Measurements from ENCODE around the gene TMEM150B. TPM values are rescaled to one million over a fixed set of nuclear protein-coding genes. Genes with fewer than 3 reads are reported as not detected.

The TMEM150B gene
- polyA plus RNA-seq, 1 of the 3 experiments (the other 2 are of a cell fraction): not detected

GRCh38 chr19:55372316-55373081 is 47.4 kb upstream of the TMEM150B start:
- peaks cover 26 to 28% of the 10 kb centered on the region in 2 experiments; a peak in 3 of 4 replicates for H3K4me1 ChIP-seq (ENCODE audit: control insufficient read depth in 1 of 2, insufficient read depth in 2 of 2, low read depth in 1 of 2, low read length in 1 of 2)
- H3K4me2 ChIP-seq: peak overlapping the region; percentile 60; the same call in 1 of the 2 replicates
- ChIA-PET CTCF (interaction anchor here (0.6 to 3.1 kb wide), 4 partner anchors 11 to 250 kb away, joined by 3 to 12 read pairs (median 3); partner anchors contain the start of gene TMEM238), POLR2A (interaction anchor here (1.0 kb wide), 1 partner anchor 35 kb away, joined by 3 read pairs; the partner anchor contains the start of gene UBE2S)
- H3K27me3 ChIP-seq (ENCODE audit: insufficient read depth): no peaks in the 10 kb centered on the region
- peak overlapping the region; percentile 34; the same call in 1 of the 2 replicates for H3K9ac ChIP-seq
- peak; percentile 64 for DNase-seq
- 49% methylated on average over 21 of the region's 24 CpGs for WGBS (ENCODE audit: low lambda C conversion rate)
- H3K9me2 ChIP-seq: no peaks in the 10 kb centered on the region
- TF ChIP-seq ZBTB33 (IDR thresholded peaks at IDR 0.05; ENCODE audit: borderline replicate concordance, low read depth) (no peak), EP300 (IDR thresholded peaks at IDR 0.05; ENCODE audit: borderline replicate concordance in 1 of 2, low read depth in 1 of 2, low read length in 1 of 2) (peak in 1 of 2 experiments; percentile 49; a peak in 1 of 4 replicates), USF1 (IDR thresholded peaks at IDR 0.05; ENCODE audit: borderline replicate concordance, low read depth) (no peak), GABPA (IDR thresholded peaks at IDR 0.05; ENCODE audit: low read depth) (no peak), JUND (IDR thresholded peaks at IDR 0.05) (no peak; the same call in 1 of the 2 replicates), RXRA (IDR thresholded peaks at IDR 0.05; ENCODE audit: borderline replicate concordance, low read depth) (no peak), IRF3 (IDR thresholded peaks at IDR 0.05; ENCODE audit: low read depth, low read length) (no peak), FOSL2 (IDR thresholded peaks at IDR 0.05; ENCODE audit: borderline replicate concordance, low read depth) (peak; percentile 45; the same call in 1 of the 2 replicates), MEF2A (IDR thresholded peaks at IDR 0.05; ENCODE audit: borderline replicate concordance, low read depth) (no peak), NFIC (IDR thresholded peaks at IDR 0.05; ENCODE audit: borderline replicate concordance) (0 out of 2 replicates have a peak, but pooled peaks have one; percentile 46), CTCF (IDR thresholded peaks at IDR 0.05) (no peak), MXI1 (IDR thresholded peaks at IDR 0.05; ENCODE audit: low read depth, low read length) (no peak), CHD2 (IDR thresholded peaks at IDR 0.05; ENCODE audit: low read length, partially characterized antibody) (no peak), USF2 (IDR thresholded peaks at IDR 0.05; ENCODE audit: borderline replicate concordance, low read depth, low read length) (no peak), POLR2AphosphoS5 (IDR thresholded peaks at IDR 0.05; ENCODE audit: low read depth, low read length) (no peak), NRF1 (IDR thresholded peaks at IDR 0.05; ENCODE audit: low read depth, low read length) (no peak)
- peaks cover 14% of the 10 kb centered on the region for H3K79me2 ChIP-seq (ENCODE audit: insufficient read depth)
- no peak overlapping the region for H3K4me3 ChIP-seq (ENCODE audit: low read depth in 2 of 2, low read length in 1 of 2)
- H4K20me1 ChIP-seq (ENCODE audit: insufficient read depth): no peaks in the 10 kb centered on the region
- H3K27ac ChIP-seq (ENCODE audit: low read depth in 2 of 2, low read length in 1 of 2): peak overlapping the region in 1 of 2 experiments; percentile 38; a peak in 1 of 4 replicates
- no peak overlapping the region for H2AFZ ChIP-seq (ENCODE audit: low read depth)
- no peaks in the 10 kb centered on the region for H3K36me3 ChIP-seq (replicated peaks in 1 of 2; ENCODE audit: control insufficient read depth in 1 of 2, insufficient read depth in 2 of 2, low read length in 1 of 2)
- no peaks in the 10 kb centered on the region for H3K9me3 ChIP-seq
- peaks cover 20% of the 10 kb centered on the region for H3F3A ChIP-seq (replicated peaks; ENCODE audit: insufficient read depth)
